ENCODE results near the gene SLC19A2.
A peak's percentile ranks its signal among the peaks of the same experiment; 100 is the strongest.

The SLC19A2 gene

GRCh38 chr1:169474302-169474995 lies 11.3 kb downstream of the SLC19A2 start:
- no peak for DNase-seq

GRCh38 chr1:169473347-169473746 lies 12.4 kb downstream of the SLC19A2 start:
- DNase-seq = no peak

- no peak for DNase-seq
Observed at GRCh38 chr1:169472738-169473137, 13.0 kb downstream of the SLC19A2 start.

- DNase-seq = no peak
Observed at GRCh38 chr1:169468982-169469381, 16.8 kb downstream of the SLC19A2 start.

- peak; percentile 32 for DNase-seq
Observed at GRCh38 chr1:169466259-169467230, 19.2 kb downstream of the SLC19A2 start.

GRCh38 chr1:169465281-169465680 lies 20.5 kb downstream of the SLC19A2 start:
- no peak for DNase-seq

GRCh38 chr1:169462385-169462784 lies 23.4 kb downstream of the SLC19A2 start:
- no peak for DNase-seq

GRCh38 chr1:169461390-169462000 lies 24.2 kb downstream of the SLC19A2 start:
- DNase-seq = no peak

GRCh38 chr1:169460191-169460833 lies 25.4 kb downstream of the SLC19A2 start:
- no peak for DNase-seq

GRCh38 chr1:169457443-169457842 lies 28.3 kb downstream of the SLC19A2 start:
- DNase-seq = no peak

- no peak for DNase-seq
Observed at GRCh38 chr1:169456029-169456428, 29.7 kb downstream of the SLC19A2 start.

GRCh38 chr1:169452921-169453320 lies 32.8 kb downstream of the SLC19A2 start:
- DNase-seq = no peak

- no peak for DNase-seq
Observed at GRCh38 chr1:169451218-169451824, 34.4 kb downstream of the SLC19A2 start.

GRCh38 chr1:169443923-169444322 lies 41.8 kb downstream of the SLC19A2 start:
- no peak for DNase-seq

GRCh38 chr1:169427081-169427641 lies 58.6 kb downstream of the SLC19A2 start, which contains the start of gene CCDC181:
Gene CCDC181 (minus strand): TSS chr1:169427474. CDS start chr1:169424927, 2,547 bp downstream.
- DNase-seq = peak; percentile 75

GRCh38 chr1:169426174-169426705 lies 59.5 kb downstream of the SLC19A2 start:
- peak; percentile 17 for DNase-seq

GRCh38 chr1:169421309-169421708 lies 64.4 kb downstream of the SLC19A2 start:
- DNase-seq = no peak

- no peak for DNase-seq
Observed at GRCh38 chr1:169414952-169415351, 70.8 kb downstream of the SLC19A2 start.
